ENCODE measurements around the gene F5.

GRCh38 chr1:169474302-169474995, 111.8 kb downstream of the F5 start:
- no peak for TF ChIP-seq POLR2A (IDR thresholded peaks at IDR 0.05)
- TF ChIP-seq CTCF (IDR thresholded peaks at IDR 0.05): no peak
- TF ChIP-seq EP300 (IDR thresholded peaks at IDR 0.05; ENCODE audit: low read depth): no peak
